ENCODE measurements around the gene FAM3C.

FAM3C gene

DNA sequence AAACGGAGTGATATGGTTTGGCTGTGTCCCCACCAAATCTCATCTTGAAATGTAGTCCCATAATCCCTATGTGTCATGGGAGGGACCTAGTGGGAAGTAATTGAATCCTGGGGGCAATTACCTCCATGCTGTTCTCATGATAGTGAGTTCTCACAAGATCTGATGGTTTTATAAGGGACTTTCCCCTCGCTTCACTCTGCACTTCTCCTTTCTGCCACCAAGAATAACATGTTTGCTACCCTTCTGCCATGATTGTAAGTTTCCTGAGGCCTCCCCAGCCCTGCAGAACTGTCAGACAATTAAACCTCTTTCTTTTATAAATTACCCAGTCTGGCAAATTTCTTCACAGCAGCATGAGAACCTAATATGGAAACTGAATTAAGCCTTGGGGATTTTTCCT is 19.1 kb downstream of the FAM3C start:
- TF ChIP-seq, protein P1, sequence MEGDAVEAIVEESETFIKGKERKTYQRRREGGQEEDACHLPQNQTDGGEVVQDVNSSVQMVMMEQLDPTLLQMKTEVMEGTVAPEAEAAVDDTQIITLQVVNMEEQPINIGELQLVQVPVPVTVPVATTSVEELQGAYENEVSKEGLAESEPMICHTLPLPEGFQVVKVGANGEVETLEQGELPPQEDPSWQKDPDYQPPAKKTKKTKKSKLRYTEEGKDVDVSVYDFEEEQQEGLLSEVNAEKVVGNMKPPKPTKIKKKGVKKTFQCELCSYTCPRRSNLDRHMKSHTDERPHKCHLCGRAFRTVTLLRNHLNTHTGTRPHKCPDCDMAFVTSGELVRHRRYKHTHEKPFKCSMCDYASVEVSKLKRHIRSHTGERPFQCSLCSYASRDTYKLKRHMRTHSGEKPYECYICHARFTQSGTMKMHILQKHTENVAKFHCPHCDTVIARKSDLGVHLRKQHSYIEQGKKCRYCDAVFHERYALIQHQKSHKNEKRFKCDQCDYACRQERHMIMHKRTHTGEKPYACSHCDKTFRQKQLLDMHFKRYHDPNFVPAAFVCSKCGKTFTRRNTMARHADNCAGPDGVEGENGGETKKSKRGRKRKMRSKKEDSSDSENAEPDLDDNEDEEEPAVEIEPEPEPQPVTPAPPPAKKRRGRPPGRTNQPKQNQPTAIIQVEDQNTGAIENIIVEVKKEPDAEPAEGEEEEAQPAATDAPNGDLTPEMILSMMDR (IDR thresholded peaks at IDR 0.05): no peak
- no peaks in the 10 kb centered on the region for H3K4me1 ChIP-seq (ENCODE audit: control insufficient read depth in 1 of 2, insufficient read depth in 1 of 2, low read depth in 1 of 2, low read length in 1 of 2)
- H3K27me3 ChIP-seq: no peaks in the 10 kb centered on the region
- H3K27ac ChIP-seq: no peak overlapping the region
- H3K9me3 ChIP-seq: no peaks in the 10 kb centered on the region
- no peaks in the 10 kb centered on the region for H3K36me3 ChIP-seq
- H3K4me3 ChIP-seq (ENCODE audit: low read depth in 1 of 2, low read length in 1 of 2): no peak overlapping the region

- Histone ChIP-seq H3K36me3 (no peaks in the 10 kb centered on the region), H3K27me3 (no peaks in the 10 kb centered on the region), H3K9me3 (no peaks in the 10 kb centered on the region), H3K4me3 (ENCODE audit: low read depth in 1 of 2, low read length in 1 of 2) (no peak overlapping the region), H3K27ac (no peak overlapping the region), H3K4me1 (ENCODE audit: control insufficient read depth in 1 of 2, insufficient read depth in 1 of 2, low read depth in 1 of 2, low read length in 1 of 2) (no peaks in the 10 kb centered on the region)
- TF ChIP-seq, protein P1 (IDR thresholded peaks at IDR 0.05): no peak
Observed at GRCh38 chr7:121373177-121373576, 22.9 kb downstream of the FAM3C start.

GRCh38 chr7:121372376-121373010 is 23.6 kb downstream of the FAM3C start:
- H3K27me3 ChIP-seq: no peaks in the 10 kb centered on the region
- TF ChIP-seq, protein P1 (IDR thresholded peaks at IDR 0.05): no peak
- H3K9me3 ChIP-seq: no peaks in the 10 kb centered on the region
- no peak overlapping the region for H3K4me3 ChIP-seq (ENCODE audit: low read depth in 1 of 2, low read length in 1 of 2)
- H3K36me3 ChIP-seq: no peaks in the 10 kb centered on the region
- H3K27ac ChIP-seq: no peak overlapping the region
- H3K4me1 ChIP-seq (ENCODE audit: control insufficient read depth in 1 of 2, insufficient read depth in 1 of 2, low read depth in 1 of 2, low read length in 1 of 2): no peaks in the 10 kb centered on the region

- H3K4me1 ChIP-seq (ENCODE audit: control insufficient read depth in 1 of 2, insufficient read depth in 1 of 2, low read depth in 1 of 2, low read length in 1 of 2): no peaks in the 10 kb centered on the region
- TF ChIP-seq, protein P1 (IDR thresholded peaks at IDR 0.05): no peak
- H3K4me3 ChIP-seq (ENCODE audit: low read depth in 1 of 2, low read length in 1 of 2): no peak overlapping the region
- no peaks in the 10 kb centered on the region for H3K36me3 ChIP-seq
- H3K9me3 ChIP-seq: no peaks in the 10 kb centered on the region
- no peak overlapping the region for H3K27ac ChIP-seq
- no peaks in the 10 kb centered on the region for H3K27me3 ChIP-seq
Observed at GRCh38 chr7:121371883-121372282, 24.2 kb downstream of the FAM3C start.

DNA sequence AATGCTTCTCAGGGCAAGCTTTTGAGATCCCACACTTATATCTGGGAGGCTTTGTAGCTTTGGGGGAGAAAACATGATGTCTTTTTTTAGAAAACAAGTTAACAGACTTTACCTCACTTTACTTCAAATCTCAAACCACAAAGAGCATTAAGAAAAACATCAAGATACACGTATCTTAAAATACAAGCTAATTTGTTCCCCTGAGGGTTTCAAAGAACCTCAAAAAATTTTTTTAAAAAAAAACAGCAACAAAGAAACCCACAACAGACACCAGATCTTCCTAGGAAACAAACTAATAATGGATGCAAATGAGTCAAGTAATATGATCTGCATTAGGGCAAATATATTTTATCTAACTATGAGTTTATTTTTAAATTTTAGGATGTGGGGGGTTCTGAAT is 24.7 kb downstream of the FAM3C start:
- TF ChIP-seq, protein P1 (IDR thresholded peaks at IDR 0.05): no peak
- H3K27ac ChIP-seq: no peak overlapping the region
- H3K27me3 ChIP-seq: no peaks in the 10 kb centered on the region
- H3K9me3 ChIP-seq: no peaks in the 10 kb centered on the region
- H3K4me3 ChIP-seq (ENCODE audit: low read depth in 1 of 2, low read length in 1 of 2): no peak overlapping the region
- H3K4me1 ChIP-seq (ENCODE audit: control insufficient read depth in 1 of 2, insufficient read depth in 1 of 2, low read depth in 1 of 2, low read length in 1 of 2): no peaks in the 10 kb centered on the region
- no peaks in the 10 kb centered on the region for H3K36me3 ChIP-seq
